GM18508 (cell line): ENCODE measurements around the gene RHOT1.
"Not testable (repeated sequence)": the region's sequence is repeated elsewhere in the genome, so short reads cannot be mapped to it uniquely, and the experiment has no call there.

Experiments used
- ATAC-seq: cut with Tn5 transposase; IDR thresholded peaks from one replicate; pipeline ENCODE4 v1.9.1; 2021; ENCODE audit warnings: moderate number of reproducible peaks; ENCODE audit not compliant: insufficient read depth, unreplicated experiment

Gene RHOT1

GRCh38 chr17:32215696-32216095, 73.4 kb downstream of the RHOT1 start:
- ATAC-seq = no peak

GRCh38 chr17:32222621-32223020, 80.3 kb downstream of the RHOT1 start:
- ATAC-seq = no peak

- ATAC-seq = no peak
Measured at GRCh38 chr17:32223703-32224102, 81.4 kb downstream of the RHOT1 start.

DNA sequence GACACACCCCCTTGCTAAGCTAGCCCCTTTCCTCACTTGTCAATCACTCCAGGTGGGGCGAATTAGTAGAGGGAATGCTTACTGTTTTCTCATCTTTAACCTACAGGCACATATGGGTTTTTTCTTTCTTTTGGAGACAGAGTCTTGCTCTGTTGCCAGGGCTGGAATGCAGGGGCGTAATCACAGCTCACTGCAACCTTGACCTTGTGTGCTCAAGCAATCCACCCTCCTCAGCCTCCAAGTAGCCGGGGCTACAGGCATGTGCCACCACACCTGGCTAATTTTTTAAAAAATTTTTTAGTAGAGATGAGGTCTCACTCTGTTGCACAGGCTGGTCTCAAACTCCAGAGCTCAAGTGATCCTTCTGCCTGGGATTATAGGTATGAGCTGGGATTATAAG, 84.6 kb downstream of the RHOT1 start:
- ATAC-seq = no peak

DNA sequence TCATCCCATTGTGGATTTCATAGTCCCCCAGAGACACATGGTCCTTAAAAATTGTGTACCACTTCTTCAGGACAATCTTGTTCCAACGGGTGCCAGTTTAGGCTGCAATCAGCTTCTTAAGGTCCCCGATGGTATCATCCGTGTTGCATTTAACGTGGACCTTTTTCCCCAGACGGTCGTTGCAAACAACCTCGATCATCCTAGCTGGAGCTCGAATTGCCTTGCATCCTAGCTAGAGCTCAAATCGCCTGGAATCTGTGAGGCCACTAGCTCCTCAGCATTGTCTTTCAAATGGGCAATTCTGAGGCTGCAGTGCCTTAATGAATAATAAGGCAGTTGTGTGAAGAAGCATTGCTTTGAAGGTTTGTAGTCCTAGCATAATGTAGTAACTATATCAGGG, 85.6 kb downstream of the RHOT1 start:
- ATAC-seq = no peak

- ATAC-seq = no peak
Measured at GRCh38 chr17:32235588-32235987, 93.3 kb downstream of the RHOT1 start.

DNA sequence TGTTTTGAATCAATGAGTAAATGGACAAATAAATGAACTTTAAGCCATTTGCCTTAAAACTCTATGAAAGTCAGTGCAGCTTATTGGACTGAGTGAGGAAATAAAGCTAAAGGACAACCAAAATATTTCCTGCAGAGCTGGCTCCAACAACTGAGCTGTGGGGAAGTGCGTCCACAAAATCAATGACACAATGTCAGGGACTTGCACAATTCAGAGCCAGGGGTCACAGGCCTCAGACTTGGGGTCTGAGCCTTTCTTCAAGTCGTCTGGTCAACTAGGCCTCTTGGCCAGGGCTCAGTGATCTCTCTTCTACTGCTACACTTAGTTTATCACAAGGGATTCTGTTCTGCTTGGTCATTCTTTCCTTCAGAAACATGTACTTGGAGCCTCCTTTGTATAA, 97.2 kb downstream of the RHOT1 start:
- no peak for ATAC-seq

GRCh38 chr17:32240750-32241149, 98.4 kb downstream of the RHOT1 start:
- no peak for ATAC-seq

- no peak for ATAC-seq
Measured at GRCh38 chr17:32241640-32242039, 99.3 kb downstream of the RHOT1 start.

GRCh38 chr17:32249475-32249874, 107.2 kb downstream of the RHOT1 start:
- no peak for ATAC-seq

GRCh38 chr17:32253117-32253611, 110.9 kb downstream of the RHOT1 start:
- ATAC-seq = no peak

GRCh38 chr17:32256012-32256700, 113.9 kb downstream of the RHOT1 start:
- ATAC-seq = no peak

- no peak for ATAC-seq
Measured at GRCh38 chr17:32256701-32257019, 114.4 kb downstream of the RHOT1 start.

- no peak for ATAC-seq
Measured at GRCh38 chr17:32258383-32259140, 116.3 kb downstream of the RHOT1 start.

- no peak for ATAC-seq
Measured at GRCh38 chr17:32259586-32259985, 117.3 kb downstream of the RHOT1 start.

DNA sequence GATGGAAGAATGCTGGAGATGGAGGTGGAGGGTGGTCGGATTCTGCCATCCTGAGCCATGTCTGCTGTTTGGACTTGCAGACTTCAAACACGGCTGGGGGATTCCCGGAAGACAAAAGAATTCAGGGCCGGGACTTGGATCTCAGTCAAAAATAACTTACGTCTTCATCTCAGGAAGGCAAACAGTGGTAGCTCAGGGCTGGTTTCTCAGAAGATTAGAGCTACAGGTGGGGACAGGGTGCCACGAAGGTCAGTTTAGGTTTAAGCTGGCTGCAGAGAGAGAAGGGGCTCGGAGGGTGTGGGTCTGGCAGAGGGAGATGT, 119.1 kb downstream of the RHOT1 start:
- no peak for ATAC-seq

GRCh38 chr17:32261936-32262510, 119.7 kb downstream of the RHOT1 start:
- no peak for ATAC-seq

GRCh38 chr17:32263515-32263914, 121.2 kb downstream of the RHOT1 start:
- not testable (repeated sequence) for ATAC-seq

DNA sequence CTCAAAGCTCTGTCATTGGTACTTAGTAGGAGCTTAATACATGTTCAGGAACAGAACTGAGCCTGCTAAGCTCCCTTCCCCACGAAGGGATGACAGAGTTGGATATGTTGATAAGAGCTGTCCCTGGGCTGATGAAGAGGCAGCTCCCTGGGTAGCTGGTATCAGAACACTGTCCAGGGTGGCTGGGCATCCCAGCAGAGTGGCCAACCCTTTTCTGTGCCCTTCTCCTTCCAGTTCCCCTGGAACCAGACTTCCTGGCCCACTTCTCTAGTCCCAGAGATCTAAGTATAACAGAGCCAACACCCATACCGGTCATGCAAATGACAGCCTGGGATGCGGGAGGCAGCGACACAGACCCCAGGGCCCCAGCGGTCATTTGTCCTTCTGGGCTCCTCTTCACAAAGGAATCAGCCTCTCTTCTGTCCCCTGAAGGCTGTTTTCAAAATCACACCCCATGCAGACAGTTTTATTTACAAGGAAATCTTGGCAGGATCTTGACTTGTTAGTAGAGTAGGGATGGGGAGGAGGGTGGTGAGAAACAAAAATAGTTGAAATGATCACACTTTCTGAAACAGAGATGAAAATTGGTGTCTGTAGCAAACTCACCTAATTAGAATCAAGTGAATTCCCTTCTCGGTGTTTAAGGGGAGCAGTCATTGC, 122.0 kb downstream of the RHOT1 start:
- ATAC-seq = no peak

- no peak for ATAC-seq
Measured at GRCh38 chr17:32264823-32265191, 122.5 kb downstream of the RHOT1 start.

DNA sequence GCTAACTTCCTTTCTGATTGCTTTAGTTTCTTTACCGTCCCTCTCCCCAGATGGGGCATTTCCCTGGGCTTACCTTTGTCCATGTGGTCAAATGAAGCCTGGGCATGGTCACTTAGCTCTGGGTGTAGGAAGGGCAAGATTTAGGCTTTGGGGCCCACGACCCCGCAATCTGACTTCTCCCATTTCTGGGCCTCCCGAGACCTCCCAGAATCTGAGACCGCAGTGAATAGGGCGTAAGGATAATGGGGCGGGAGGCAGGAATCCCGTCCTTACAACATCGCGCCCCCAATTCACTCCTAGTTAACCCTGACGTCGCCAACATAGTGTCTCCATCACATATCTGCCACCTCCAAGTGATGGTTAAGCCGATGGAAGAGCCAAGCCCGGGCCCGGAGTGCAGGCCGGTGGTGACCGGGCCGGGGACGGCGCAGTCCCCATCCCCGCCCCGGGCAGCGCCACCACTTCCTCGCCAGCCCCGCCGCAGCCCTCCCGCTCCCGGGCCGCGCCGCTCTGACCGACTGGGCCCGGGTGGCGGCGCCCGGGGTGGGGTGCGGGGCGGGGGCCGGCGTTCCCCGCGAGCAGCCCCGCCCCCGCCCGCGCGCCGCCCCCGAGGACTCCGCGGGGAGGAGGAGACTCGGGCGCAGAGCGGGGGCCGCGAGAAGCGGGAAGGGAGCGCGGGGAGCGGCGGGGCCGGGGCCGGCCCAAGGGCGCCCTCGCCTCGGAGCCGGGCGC, 123.1 kb downstream of the RHOT1 start, which contains the start of gene RHBDL3:
Gene RHBDL3 (plus strand): TSS at position 641 of the 732 bp plus-strand sequence. CDS start 358 bp downstream, outside the sequence.
- ATAC-seq = no peak
